Tibial nerve (tissue), 4 donors: Measurements from ENCODE around the gene C1QTNF7. TPM values are rescaled to one million over a fixed set of nuclear protein-coding genes. Genes with fewer than 3 reads are reported as not detected.

Experiments used
- DNase-seq, 2 donors: peaks; one replicate each; pipeline ENCODE4 v3.0.0-alpha.2; 2019; ENCODE audit warnings: low spot score in 2 of 2
- H3K27ac ChIP-seq, 4 donors: fragments of 200-600 bp; sonication (generic) in 3 of 4; one replicate each; pipeline ENCODE4 v1.5.1; 2017 to 2019; ENCODE audit warnings: mild to moderate bottlenecking in 1 of 4
- H3K27me3 ChIP-seq, 2 donors: fragments of 200-600 bp; sonication (generic) in 1 of 2; one replicate each; pipeline versions ENCODE4 v1.5.1 to v1.6.0; 2017 to 2019
- H3K36me3 ChIP-seq, 3 donors: fragments of 200-600 bp; sonication (generic); one replicate each; pipeline ENCODE4 v1.5.1; 2018 to 2019
- H3K4me1 ChIP-seq, 4 donors: fragments of 200-600 bp; sonication (generic) in 3 of 4; one replicate each; pipeline ENCODE4 v1.5.1; 2017 to 2019
- H3K4me3 ChIP-seq, 4 donors: fragments of 200-600 bp; sonication (generic) in 3 of 4; one replicate each; pipeline ENCODE4 v1.5.1; 2017 to 2019; ENCODE audit warnings: mild to moderate bottlenecking in 1 of 4, moderate library complexity in 1 of 4
- H3K9me3 ChIP-seq, 4 donors: fragments of 200-600 bp; sonication (generic) in 3 of 4; one replicate each; pipeline ENCODE4 v1.5.1; 2017 to 2019
- CTCF ChIP-seq, 5 experiments: fragments of 200-600 bp in 3 of 5; fragments of 450-650 bp in 2 of 5; sonication (generic) in 3 of 5; IDR thresholded peaks; one replicate each; pipeline ENCODE4 v1.5.1; 2016 to 2019; ENCODE audit warnings: antibody characterized with exemption in 5 of 5, mild to moderate bottlenecking in 3 of 5, moderate library complexity in 2 of 5
- EP300 ChIP-seq, 2 donors: sonication (generic); formaldehyde crosslinking; IDR thresholded peaks; one replicate each; pipeline ENCODE4 v1.6.1; 2017; ENCODE audit warnings: antibody characterized with exemption in 2 of 2, mild to moderate bottlenecking in 1 of 2
- POLR2A ChIP-seq, 2 donors: fragments of 450-650 bp; IDR thresholded peaks; one replicate each; pipeline ENCODE4 v1.6.1; 2017; ENCODE audit warnings: antibody characterized with exemption in 2 of 2, mild to moderate bottlenecking in 2 of 2, moderate library complexity in 2 of 2
- WGBS, 2 donors: methylation state at CpG; one replicate each; pipeline ENCODE4 v1.1.5; 2018; 5-methylcytosine and 5-hydroxymethylcytosine counted together
- total RNA-seq, 4 donors: library from RNA; depleted of rRNA; stranded (reverse); fragments of >200 nt; gene quantifications; one replicate each; pipeline ENCODE4 v1.1.0, GENCODE V29; 2016

The C1QTNF7 gene
- total RNA-seq, 4 donors from 2014 or later: 5.7 to 11.0 (median 8.2) TPM

GRCh38 chr4:15402146-15402545 lies 25.7 kb upstream of the C1QTNF7 start:
- Histone ChIP-seq H3K4me1 (peaks cover 0 to 43% (median 26%) of the 10 kb centered on the region in 4 donors), H3K27me3 (no peaks in the 10 kb centered on the region), H3K27ac (peak overlapping the region in 2 of 4 donors; percentile 74 to 83), H3K36me3 (no peaks in the 10 kb centered on the region), H3K9me3 (no peaks in the 10 kb centered on the region), H3K4me3 (no peak overlapping the region)
- no peak for DNase-seq
- TF ChIP-seq POLR2A (IDR thresholded peaks at IDR 0.05) (no peak), EP300 (IDR thresholded peaks at IDR 0.05) (no peak)
- WGBS, 2 donors: 60% methylated on average over 2 of the region's 2 CpGs

GRCh38 chr4:15402974-15403373 lies 24.9 kb upstream of the C1QTNF7 start:
- H3K36me3 ChIP-seq: no peaks in the 10 kb centered on the region
- DNase-seq: no peak
- no peaks in the 10 kb centered on the region for H3K9me3 ChIP-seq
- peaks cover 0 to 43% (median 26%) of the 10 kb centered on the region in 4 donors for H3K4me1 ChIP-seq
- TF ChIP-seq CTCF (IDR thresholded peaks at IDR 0.05) (no peak), EP300 (IDR thresholded peaks at IDR 0.05) (no peak), POLR2A (IDR thresholded peaks at IDR 0.05) (no peak)
- peak overlapping the region in 2 of 4 donors; percentile 30 to 83 for H3K27ac ChIP-seq
- WGBS, 2 donors: 52 to 57% methylated on average over 2 of the region's 2 CpGs
- no peaks in the 10 kb centered on the region for H3K27me3 ChIP-seq
- H3K4me3 ChIP-seq: no peak overlapping the region

- WGBS, 2 donors: 84 to 90% methylated on average over 4 of the region's 4 CpGs
- peaks cover 0 to 35% (median 25%) of the 10 kb centered on the region in 4 donors for H3K4me1 ChIP-seq
- H3K36me3 ChIP-seq: no peaks in the 10 kb centered on the region
- no peak overlapping the region for H3K4me3 ChIP-seq
- no peak overlapping the region for H3K27ac ChIP-seq
- no peak for DNase-seq
- no peaks in the 10 kb centered on the region for H3K9me3 ChIP-seq
- no peaks in the 10 kb centered on the region for H3K27me3 ChIP-seq
- TF ChIP-seq EP300 (IDR thresholded peaks at IDR 0.05) (no peak), POLR2A (IDR thresholded peaks at IDR 0.05) (no peak)
These were observed 22.8 kb upstream of the C1QTNF7 start for GRCh38 chr4:15405018-15405417.

DNA sequence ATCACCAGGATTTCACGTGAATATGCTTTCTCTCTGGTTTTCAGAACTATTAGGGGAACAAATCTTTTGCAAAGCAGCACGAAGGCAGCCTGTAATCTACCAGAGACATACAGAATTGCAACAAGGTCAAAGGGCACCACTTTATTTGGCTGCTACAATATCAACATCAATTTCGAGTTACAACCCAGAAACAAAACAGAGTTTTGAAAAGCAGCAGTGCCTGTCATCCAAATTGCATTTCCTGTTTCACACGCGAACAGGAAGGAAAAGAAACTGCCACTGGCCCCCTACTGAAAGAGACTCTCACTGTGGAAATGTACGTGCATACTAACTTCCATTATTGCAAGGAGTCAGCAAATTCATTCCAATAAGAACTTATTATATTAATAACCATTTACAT lies 17.1 kb upstream of the C1QTNF7 start:
- H3K27ac ChIP-seq: no peak overlapping the region
- no peaks in the 10 kb centered on the region for H3K36me3 ChIP-seq
- H3K4me1 ChIP-seq: peaks cover 0 to 35% (median 13%) of the 10 kb centered on the region in 4 donors
- TF ChIP-seq EP300 (IDR thresholded peaks at IDR 0.05) (no peak), CTCF (IDR thresholded peaks at IDR 0.05) (no peak), POLR2A (IDR thresholded peaks at IDR 0.05) (no peak)
- WGBS, 2 donors: 33 to 36% methylated on average over 6 of the region's 6 CpGs
- no peak for DNase-seq
- H3K27me3 ChIP-seq: no peaks in the 10 kb centered on the region
- no peaks in the 10 kb centered on the region for H3K9me3 ChIP-seq
- no peak overlapping the region for H3K4me3 ChIP-seq

DNA sequence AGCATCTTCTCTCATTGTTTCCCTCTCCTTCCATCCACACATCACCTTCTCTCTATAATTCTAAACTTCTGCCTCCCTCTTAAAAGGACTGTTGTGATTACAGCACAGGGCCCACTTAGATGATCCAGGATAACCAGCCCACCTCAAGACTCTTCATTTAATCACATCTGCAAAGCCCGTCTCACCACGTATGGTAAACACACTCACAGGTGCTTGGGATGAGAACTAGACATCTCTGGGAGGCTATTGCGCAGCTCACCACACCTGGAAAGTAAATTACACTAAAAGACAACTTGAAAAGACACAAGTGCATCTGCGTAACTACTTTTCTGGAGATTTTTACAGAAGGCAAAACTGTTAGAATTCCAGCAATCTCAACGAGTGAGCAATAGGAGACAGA lies 15.4 kb upstream of the C1QTNF7 start:
- H3K27ac ChIP-seq: no peak overlapping the region
- DNase-seq: no peak
- no peaks in the 10 kb centered on the region for H3K9me3 ChIP-seq
- peaks cover 0 to 40% (median 13%) of the 10 kb centered on the region in 4 donors for H3K4me1 ChIP-seq
- TF ChIP-seq POLR2A (IDR thresholded peaks at IDR 0.05) (no peak), EP300 (IDR thresholded peaks at IDR 0.05) (no peak), CTCF (IDR thresholded peaks at IDR 0.05) (no peak)
- H3K4me3 ChIP-seq: no peak overlapping the region
- H3K27me3 ChIP-seq: no peaks in the 10 kb centered on the region
- H3K36me3 ChIP-seq: no peaks in the 10 kb centered on the region
- 88 to 92% methylated on average over 5 of the region's 5 CpGs for WGBS, 2 donors

- H3K27ac ChIP-seq: peak overlapping the region in 2 of 4 donors; percentile 80 to 81
- TF ChIP-seq EP300 (IDR thresholded peaks at IDR 0.05) (peak in 1 of 2 donors; percentile 42), CTCF (IDR thresholded peaks at IDR 0.05) (no peak)
- no peak overlapping the region for H3K4me3 ChIP-seq
- H3K27me3 ChIP-seq: no peaks in the 10 kb centered on the region
- no peaks in the 10 kb centered on the region for H3K36me3 ChIP-seq
- H3K4me1 ChIP-seq: peaks cover 0 to 40% (median 13%) of the 10 kb centered on the region in 4 donors
- WGBS, 2 donors: 59 to 68% methylated on average over 6 of the region's 6 CpGs
- DNase-seq: no peak
- no peaks in the 10 kb centered on the region for H3K9me3 ChIP-seq
These were observed 14.7 kb upstream of the C1QTNF7 start for GRCh38 chr4:15413010-15413622.
